H1 (cell line): ENCODE results near the gene PRKCA. TPM values are rescaled to one million over a fixed set of nuclear protein-coding genes. Genes with fewer than 3 reads are reported as not detected.

Experiments used
- CTCF ChIA-PET: fragments of 300-600 bp; sonication (Branson Sonifier 250); formaldehyde crosslinking; loops from one replicate; lab custom pipeline; 2021; ENCODE audit not compliant: partially characterized antibody; lab: Charles Lee
- POLR2A ChIA-PET: fragments of 300-600 bp; sonication (Branson Sonifier 250); formaldehyde crosslinking; loops from one replicate; lab custom pipeline; 2021; ENCODE audit warnings: inconsistent platforms; ENCODE audit not compliant: partially characterized antibody; lab: Charles Lee
- DNase-seq, 2 experiments: peaks; one replicate each; pipeline versions ENCODE4 v3.0.0 to v3.0.0-alpha.2; 2010 to 2022; ENCODE audit warnings: low spot score in 2 of 2, low read depth in 1 of 2, mixed read lengths in 1 of 2
- FAIRE-seq: peaks from 2 replicates; lab custom pipeline; 2011; peaks lifted over from hg19 to GRCh38; lab: Jason Lieb, UNC
- H2AFZ ChIP-seq: 2 replicates; pipeline ENCODE4 v1.8.1; 2012; ENCODE audit warnings: low read length, inconsistent platforms
- H2AK5ac ChIP-seq: 2 replicates; pipeline ENCODE4 v1.6.1; 2013; ENCODE audit warnings: low read depth, low read length
- H2BK120ac ChIP-seq: replicated peaks from 2 replicates; pipeline ENCODE3; 2013; ENCODE audit warnings: low read depth, low read length, inconsistent platforms
- H2BK12ac ChIP-seq: 2 replicates; pipeline ENCODE4 v1.6.1; 2013; ENCODE audit warnings: low read depth, low read length
- H2BK15ac ChIP-seq: 2 replicates; pipeline ENCODE4 v1.6.1; 2013; ENCODE audit warnings: low read length
- H2BK20ac ChIP-seq: 2 replicates; pipeline ENCODE4 v1.6.1; 2013; ENCODE audit warnings: low read length
- H2BK5ac ChIP-seq: 2 replicates; pipeline ENCODE4 v1.6.1; 2013; ENCODE audit warnings: low read depth, low read length
- H3K14ac ChIP-seq: 2 replicates; pipeline ENCODE4 v1.6.1; 2013; ENCODE audit warnings: inconsistent platforms; ENCODE audit not compliant: insufficient read length
- H3K18ac ChIP-seq: 2 replicates; pipeline ENCODE4 v1.6.1; 2013; ENCODE audit warnings: low read length; ENCODE audit errors: extremely low read depth
- H3K23ac ChIP-seq: 2 replicates; pipeline ENCODE4 v1.6.1; 2013; ENCODE audit warnings: inconsistent platforms; ENCODE audit not compliant: insufficient read length
- H3K23me2 ChIP-seq: 2 replicates; pipeline ENCODE4 v1.6.1; 2013; ENCODE audit warnings: low read depth, low read length
- H3K27ac ChIP-seq: 2 replicates; pipeline ENCODE4 v1.6.1; 2011; ENCODE audit warnings: low read depth, low read length, inconsistent platforms
- H3K27me3 ChIP-seq, 4 experiments: replicated peaks in 1 of 4; 1 replicate in 1 of 4; 2 replicates in 3 of 4; pipeline versions ENCODE4 v1.6.1 to v1.8.1; 2011 to 2013; ENCODE audit warnings: low read length in 3 of 4, mild to moderate bottlenecking in 3 of 4, inconsistent platforms in 2 of 4, mixed read lengths in 2 of 4, moderate library complexity in 1 of 4; ENCODE audit not compliant: control insufficient read depth in 3 of 4, insufficient read depth in 3 of 4; ENCODE audit errors: extremely low read depth in 1 of 4
- H3K36me3 ChIP-seq, 4 experiments: 2 replicates each; pipeline versions ENCODE4 v1.6.1 to v1.8.1; 2011 to 2013; ENCODE audit warnings: mild to moderate bottlenecking in 4 of 4, low read length in 3 of 4, moderate library complexity in 2 of 4, control low read depth in 1 of 4, inconsistent platforms in 1 of 4; ENCODE audit not compliant: insufficient read depth in 4 of 4, control insufficient read depth in 2 of 4
- H3K4ac ChIP-seq: replicated peaks from 2 replicates; pipeline ENCODE3; 2013; ENCODE audit warnings: low read length, low read depth, mixed read lengths, inconsistent platforms; ENCODE audit not compliant: insufficient read length
- H3K4me1 ChIP-seq, 4 experiments: replicated peaks in 1 of 4; 1 replicate in 1 of 4; 2 replicates in 3 of 4; pipeline versions ENCODE4 v1.6.1 to v1.8.1; 2011 to 2013; ENCODE audit warnings: low read length in 3 of 4, inconsistent platforms in 2 of 4, mixed read lengths in 1 of 4; ENCODE audit not compliant: insufficient read depth in 4 of 4, control insufficient read depth in 3 of 4
- H3K4me2 ChIP-seq, 2 experiments: 2 replicates each; pipeline versions ENCODE4 v1.6.1 to v1.8.1; 2011 to 2013; ENCODE audit warnings: low read depth in 2 of 2, low read length in 2 of 2, control low read depth in 1 of 2, inconsistent platforms in 1 of 2, mild to moderate bottlenecking in 1 of 2; ENCODE audit not compliant: insufficient read depth in 1 of 2
- H3K4me3 ChIP-seq, 4 experiments: fragments of 200-600, 300-600 bp in 1 of 4; sonication (generic), shearing (Covaris generic), sonication (Bioruptor Twin) in 1 of 4; 2 replicates each; pipeline versions ENCODE4 v1.5.1 to v1.8.1; 2011 to 2016; ENCODE audit warnings: low read length in 4 of 4, low read depth in 3 of 4, control low read depth in 2 of 4, inconsistent platforms in 2 of 4, mild to moderate bottlenecking in 2 of 4, mixed read lengths in 1 of 4, moderate library complexity in 1 of 4; ENCODE audit not compliant: insufficient read depth in 2 of 4; ENCODE audit errors: extremely low read depth in 1 of 4
- H3K56ac ChIP-seq: replicated peaks from 2 replicates; pipeline ENCODE3; 2013; ENCODE audit warnings: low read depth, mild to moderate bottlenecking, mixed read lengths, low read length, inconsistent platforms; ENCODE audit not compliant: insufficient read length
- H3K79me1 ChIP-seq: 2 replicates; pipeline ENCODE4 v1.6.1; 2013; ENCODE audit warnings: low read depth, low read length, control low read depth
- H3K79me2 ChIP-seq, 2 experiments: 2 replicates each; pipeline versions ENCODE4 v1.6.1 to v1.8.1; 2012 to 2013; ENCODE audit warnings: low read length in 2 of 2, mild to moderate bottlenecking in 2 of 2, inconsistent platforms in 1 of 2; ENCODE audit not compliant: insufficient read depth in 2 of 2, control insufficient read depth in 1 of 2
- H3K9ac ChIP-seq, 4 experiments: replicated peaks in 1 of 4; 1 replicate in 1 of 4; 2 replicates in 3 of 4; pipeline versions ENCODE4 v1.6.1 to v1.8.1; 2011 to 2013; ENCODE audit warnings: low read depth in 3 of 4, low read length in 3 of 4, control low read depth in 2 of 4, mild to moderate bottlenecking in 2 of 4, moderate library complexity in 2 of 4, inconsistent platforms in 1 of 4; ENCODE audit errors: extremely low read depth in 1 of 4
- H3K9me3 ChIP-seq, 2 experiments: 2 replicates each; pipeline versions ENCODE4 v1.6.1 to v1.8.1; 2012 to 2013; ENCODE audit warnings: mild to moderate bottlenecking in 2 of 2, moderate library complexity in 2 of 2, control low read depth in 1 of 2, inconsistent platforms in 1 of 2, low read depth in 1 of 2, low read length in 1 of 2, mixed read lengths in 1 of 2; ENCODE audit not compliant: insufficient read depth in 2 of 2
- H4K20me1 ChIP-seq, 2 experiments: replicated peaks in 1 of 2; 2 replicates each; pipeline versions ENCODE3 to v1.8.1; 2011 to 2013; ENCODE audit warnings: inconsistent platforms in 2 of 2, low read length in 2 of 2, mild to moderate bottlenecking in 1 of 2; ENCODE audit not compliant: insufficient read depth in 2 of 2, control insufficient read depth in 1 of 2
- H4K5ac ChIP-seq: 2 replicates; pipeline ENCODE4 v1.6.1; 2013; ENCODE audit warnings: low read length, low read depth, mixed read lengths, inconsistent platforms; ENCODE audit not compliant: insufficient read length
- H4K8ac ChIP-seq: 2 replicates; pipeline ENCODE4 v1.8.0; 2013; ENCODE audit warnings: mild to moderate bottlenecking, moderate library complexity, low read length, inconsistent platforms; ENCODE audit not compliant: insufficient read depth; ENCODE audit errors: extremely low read depth
- H4K91ac ChIP-seq: replicated peaks from 2 replicates; pipeline ENCODE3; 2013; ENCODE audit warnings: low read length, mixed read lengths, inconsistent platforms; ENCODE audit not compliant: insufficient read length
- ZNF274 ChIP-seq: IDR thresholded peaks from 2 replicates; pipeline ENCODE4 v1.7.0; 2012; ENCODE audit warnings: low read length, borderline replicate concordance; ENCODE audit errors: extremely low read depth
- WGBS, 2 experiments: shearing (Covaris generic) in 1 of 2; methylation state at CpG; one replicate each; pipeline versions ENCODE4 v1.1.6 to v1.1.7; 2013 to 2015; ENCODE audit warnings: low lambda C conversion rate in 2 of 2, mixed read lengths in 2 of 2, inconsistent platforms in 1 of 2, low coverage in 1 of 2, missing lambda C conversion rate in 1 of 2; ENCODE audit not compliant: insufficient replicate concordance in 2 of 2, insufficient coverage in 1 of 2, insufficient read length in 1 of 2; ENCODE audit errors: extremely low coverage in 1 of 2, missing lambda C conversion rate in 1 of 2; 5-methylcytosine and 5-hydroxymethylcytosine counted together
- polyA plus RNA-seq, 7 experiments: library from polyadenylated mRNA; depleted of rRNA in 3 of 7; stranded (reverse) in 5 of 7; unstranded in 2 of 7; fragments of >200 nt in 5 of 7; fragments of 200-250 nt in 2 of 7; gene quantifications; 1 replicate in 5 of 7; 2 replicates in 1 of 7; 4 replicates in 1 of 7; pipeline versions ENCODE4 v1.2.1 to v1.2.3, GENCODE V29; 2011 to 2013; ENCODE audit warnings: missing spikeins in 2 of 7, mixed read lengths in 2 of 7
- total RNA-seq: library from RNA; stranded (reverse); fragmentation: NEBNext Ultra II Directional; extraction: Animal tissue kit (Norgen Biotek cat#: 25700); gene quantifications from 2 replicates; pipeline ENCODE4 v1.2.1, GENCODE V29; 2021

The PRKCA gene
- total and polyA plus RNA-seq, 2 of the 8 experiments (the other 6 are each of a cell fraction or from before 2014, with no cell fraction given) = 5.8 to 17.8 TPM

- DNase-seq (no peak), FAIRE-seq (no peak)
- no peak overlapping the region for H3K4me2 ChIP-seq
- H3K27me3 ChIP-seq = no peaks in the 10 kb centered on the region
- H2BK120ac ChIP-seq = no peak overlapping the region
- no peak overlapping the region for H3K4me3 ChIP-seq
- no peak overlapping the region for H3K27ac ChIP-seq
- 0 out of 2 replicates have a peak overlapping the region, but pooled peaks have one; percentile 38 for H2BK20ac ChIP-seq
- no peak overlapping the region for H3K56ac ChIP-seq
- H3K23ac ChIP-seq = no peak overlapping the region
- H2BK15ac ChIP-seq = no peak overlapping the region
- no peaks in the 10 kb centered on the region for H3K79me1 ChIP-seq
- WGBS, 2 experiments = 62% methylated on average over 4 of the region's 4 CpGs; no CpG with 5 or more reads in 1 of the 2 experiments
- H2AFZ ChIP-seq = no peak overlapping the region
- TF ChIP-seq ZNF274 = no peak
- ChIA-PET POLR2A (no interaction called here), CTCF (interaction anchor here (0.8 to 2.7 kb wide), 3 partner anchors 9 to 19 kb away, joined by 3 to 13 read pairs (median 3); no protein-coding TSS in a partner anchor)
- no peaks in the 10 kb centered on the region for H3K23me2 ChIP-seq
- no peak overlapping the region for H3K4ac ChIP-seq
- H4K5ac ChIP-seq = no peak overlapping the region
- H3K36me3 ChIP-seq = no peaks in the 10 kb centered on the region
- H4K8ac ChIP-seq = no peak overlapping the region
- H3K79me2 ChIP-seq = no peaks in the 10 kb centered on the region
- H3K9ac ChIP-seq = no peak overlapping the region
- no peak overlapping the region; the same call in 1 of the 2 replicates for H2AK5ac ChIP-seq
- no peak overlapping the region for H3K18ac ChIP-seq
- 0 out of 2 replicates have a peak overlapping the region, but pooled peaks have one; percentile 17 for H2BK5ac ChIP-seq
- peaks cover 2 to 17% (median 15%) of the 10 kb centered on the region in 4 experiments; a peak in 4 of 7 replicates for H3K4me1 ChIP-seq
- H2BK12ac ChIP-seq = no peak overlapping the region
- H3K9me3 ChIP-seq = no peaks in the 10 kb centered on the region
- no peaks in the 10 kb centered on the region for H4K20me1 ChIP-seq
- H3K14ac ChIP-seq = no peak overlapping the region
- no peak overlapping the region for H4K91ac ChIP-seq
Measured at GRCh38 chr17:66493283-66494019, 191.0 kb downstream of the PRKCA start.
